Activated naive CD8-positive, alpha-beta T cell treated with anti-CD3 and anti-CD28 coated beads, Interleukin-2, amount 50 U/mL, for 16 hours (primary cell): Measurements from ENCODE around the gene CMKLR1.

Experiments
- DNase-seq: peaks from one replicate; pipeline ENCODE4 v3.0.0-alpha.2; 2020; ENCODE audit warnings: low read depth, low spot score

CMKLR1 gene, protein sequence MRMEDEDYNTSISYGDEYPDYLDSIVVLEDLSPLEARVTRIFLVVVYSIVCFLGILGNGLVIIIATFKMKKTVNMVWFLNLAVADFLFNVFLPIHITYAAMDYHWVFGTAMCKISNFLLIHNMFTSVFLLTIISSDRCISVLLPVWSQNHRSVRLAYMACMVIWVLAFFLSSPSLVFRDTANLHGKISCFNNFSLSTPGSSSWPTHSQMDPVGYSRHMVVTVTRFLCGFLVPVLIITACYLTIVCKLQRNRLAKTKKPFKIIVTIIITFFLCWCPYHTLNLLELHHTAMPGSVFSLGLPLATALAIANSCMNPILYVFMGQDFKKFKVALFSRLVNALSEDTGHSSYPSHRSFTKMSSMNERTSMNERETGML

DNA sequence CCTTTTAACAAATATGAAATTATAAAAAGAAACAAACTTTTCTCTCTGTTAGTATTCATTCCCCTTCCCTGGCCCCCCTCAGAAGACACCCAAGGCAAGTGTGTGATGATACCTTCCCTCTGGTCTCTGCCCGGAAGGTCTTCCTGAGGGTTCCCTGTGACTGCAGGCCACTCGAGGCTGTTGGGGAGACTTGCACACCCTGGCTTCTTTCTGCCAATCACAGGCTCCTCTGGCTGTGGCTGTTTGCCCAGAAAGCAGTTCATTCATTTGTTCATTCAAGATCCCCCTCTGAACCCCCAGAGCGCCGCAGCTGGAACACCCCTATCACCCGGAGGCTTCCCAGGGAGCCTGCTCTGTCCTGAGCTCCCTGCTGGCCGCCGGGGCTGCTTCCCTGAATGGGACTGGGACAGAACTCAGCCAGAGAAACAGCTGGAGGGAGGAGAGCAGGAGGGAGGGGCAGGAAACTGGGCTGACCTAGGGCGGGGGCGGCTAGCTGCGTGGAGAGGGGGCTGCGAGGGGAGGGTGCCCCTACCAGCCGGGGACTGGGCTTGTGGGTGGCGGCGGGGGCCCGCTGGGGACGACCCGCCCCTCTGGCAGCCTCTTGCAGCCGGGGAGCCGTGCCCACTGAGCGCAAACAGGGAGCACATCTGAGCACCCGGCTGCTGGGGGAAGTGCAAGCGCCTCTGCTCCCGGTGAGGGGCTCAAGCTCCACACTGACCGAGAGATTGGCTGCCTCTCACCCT is at the start of gene CMKLR1:
CMKLR1 (minus strand) TSS at position 397 of the 743 bp plus-strand sequence. CDS start 45,720 bp downstream, outside the sequence.
- no peak for DNase-seq

- no peak for DNase-seq
These were observed 48.7 kb upstream of the CMKLR1 start for GRCh38 chr12:108387771-108388170.

- no peak for DNase-seq
These were observed 47.7 kb upstream of the CMKLR1 start for GRCh38 chr12:108386709-108387360.

GRCh38 chr12:108382437-108382801 is 43.3 kb upstream of the CMKLR1 start:
- DNase-seq, result no peak

DNA sequence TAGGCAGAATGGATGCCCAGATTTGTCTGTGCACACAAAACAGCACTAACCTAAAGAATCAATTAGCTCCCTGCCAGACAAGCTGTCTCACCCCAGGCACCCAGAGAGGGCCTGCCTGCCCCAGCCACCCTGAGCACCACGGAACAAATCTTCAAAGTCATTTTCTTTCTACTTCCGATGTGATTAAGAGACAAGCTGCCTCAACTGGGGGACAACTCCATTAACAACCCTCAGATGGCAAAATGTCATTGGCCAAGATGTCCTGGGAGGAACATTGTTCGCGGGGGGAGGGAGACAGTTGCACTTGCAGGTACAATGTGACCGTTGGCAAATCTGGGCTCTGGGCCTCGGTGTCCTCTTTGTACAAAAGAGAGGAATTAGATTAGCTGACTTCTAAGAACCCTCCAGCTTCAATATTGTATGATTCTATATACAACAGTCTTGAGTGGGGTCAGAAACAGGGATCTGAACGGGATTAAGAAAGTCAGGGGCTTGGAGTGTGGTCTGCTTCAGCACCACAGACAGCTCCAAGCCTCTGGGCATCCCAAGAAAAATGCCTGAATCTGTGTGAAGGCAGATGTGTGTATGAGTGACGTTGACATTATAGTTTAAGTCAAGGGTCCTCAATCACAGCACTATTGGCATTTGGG is 42.8 kb upstream of the CMKLR1 start:
- DNase-seq, result no peak

DNA sequence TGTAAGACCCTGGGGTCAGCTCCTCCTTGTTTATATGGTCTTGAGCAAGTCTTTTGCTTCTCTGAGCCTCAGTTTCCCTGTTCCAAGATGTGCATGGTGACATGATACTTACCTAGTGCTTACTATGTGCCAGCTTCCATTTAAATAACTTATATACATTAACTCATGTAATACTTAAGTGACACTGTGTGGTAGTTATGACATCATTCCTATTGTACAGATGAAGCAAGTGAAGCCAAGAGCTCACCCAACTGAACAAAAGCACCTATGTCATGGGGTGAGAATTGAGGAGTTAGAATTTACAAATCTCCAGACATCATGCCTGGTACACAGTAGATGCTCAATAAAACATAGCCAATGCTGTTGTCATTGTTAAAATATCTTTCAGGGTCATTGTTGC is 41.3 kb upstream of the CMKLR1 start:
- no peak for DNase-seq

DNA sequence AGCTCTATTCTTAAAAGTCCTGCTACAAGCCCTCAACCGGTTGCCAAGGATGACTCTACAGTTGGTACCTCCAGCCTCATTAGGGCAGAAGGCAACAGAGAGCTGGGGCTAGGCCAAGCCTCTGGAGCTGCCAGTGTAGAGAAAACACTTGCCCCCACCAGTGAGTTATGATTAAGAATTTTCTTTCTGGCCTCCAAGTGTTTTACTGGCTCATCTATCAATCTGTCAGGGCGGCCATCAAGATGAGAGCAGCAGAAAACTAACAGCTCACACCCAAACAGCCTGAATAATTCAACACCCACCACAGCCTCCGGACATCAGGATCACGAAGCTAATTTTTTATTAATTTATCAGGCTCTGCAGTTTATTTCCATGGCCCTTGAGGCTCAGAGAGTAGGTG is 40.7 kb upstream of the CMKLR1 start:
- no peak for DNase-seq

GRCh38 chr12:108378926-108379325 is 39.8 kb upstream of the CMKLR1 start:
- no peak for DNase-seq

DNA sequence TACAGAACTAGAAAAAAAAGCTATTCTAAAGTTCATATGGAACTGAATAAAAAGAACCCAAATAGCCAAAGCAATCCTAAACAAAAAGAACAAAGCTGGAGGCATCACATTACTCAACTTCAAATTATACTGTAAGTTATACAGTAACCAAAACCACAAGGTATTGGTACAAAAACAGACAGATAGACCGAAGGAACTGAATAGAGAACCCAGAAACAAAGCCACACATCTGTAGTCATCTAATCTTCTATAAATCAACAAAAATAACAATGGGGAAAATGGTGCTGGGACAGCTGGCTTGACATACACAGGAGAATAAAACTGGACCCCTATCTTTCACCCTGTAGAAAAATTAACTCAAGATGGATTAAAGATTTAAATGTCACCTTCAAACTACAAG is 38.1 kb upstream of the CMKLR1 start:
- no peak for DNase-seq

DNA sequence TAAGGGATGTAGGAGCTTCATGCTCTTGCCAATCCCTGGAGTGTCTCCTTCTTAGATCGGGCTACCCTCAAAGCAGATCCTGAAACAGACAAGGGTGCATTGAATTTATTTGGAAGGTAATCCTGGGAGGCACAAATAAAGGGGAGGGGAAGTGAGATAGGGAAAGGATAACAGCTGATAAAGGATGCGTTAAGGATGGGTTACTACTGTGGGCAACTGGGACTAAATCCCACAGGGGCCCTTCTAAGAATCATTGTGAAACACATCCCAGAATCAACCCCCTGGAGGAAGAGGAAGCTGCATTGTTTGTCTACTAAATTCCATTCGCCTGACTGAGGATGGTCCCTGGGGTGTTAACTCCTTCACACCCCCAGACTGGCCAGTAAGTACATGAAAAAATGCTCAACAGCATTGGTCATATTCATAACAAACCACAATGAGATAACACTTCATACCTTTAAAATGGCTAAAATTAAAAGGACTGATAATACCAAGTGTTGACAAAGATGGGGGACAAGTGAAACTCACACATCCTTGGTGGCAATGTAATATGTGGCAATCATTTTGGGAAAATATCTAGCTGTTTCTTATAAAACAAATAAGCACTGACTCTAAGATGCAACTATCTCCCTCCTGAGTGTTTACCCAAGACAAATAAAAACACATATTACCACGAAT is 37.0 kb upstream of the CMKLR1 start:
- DNase-seq, result no peak

DNA sequence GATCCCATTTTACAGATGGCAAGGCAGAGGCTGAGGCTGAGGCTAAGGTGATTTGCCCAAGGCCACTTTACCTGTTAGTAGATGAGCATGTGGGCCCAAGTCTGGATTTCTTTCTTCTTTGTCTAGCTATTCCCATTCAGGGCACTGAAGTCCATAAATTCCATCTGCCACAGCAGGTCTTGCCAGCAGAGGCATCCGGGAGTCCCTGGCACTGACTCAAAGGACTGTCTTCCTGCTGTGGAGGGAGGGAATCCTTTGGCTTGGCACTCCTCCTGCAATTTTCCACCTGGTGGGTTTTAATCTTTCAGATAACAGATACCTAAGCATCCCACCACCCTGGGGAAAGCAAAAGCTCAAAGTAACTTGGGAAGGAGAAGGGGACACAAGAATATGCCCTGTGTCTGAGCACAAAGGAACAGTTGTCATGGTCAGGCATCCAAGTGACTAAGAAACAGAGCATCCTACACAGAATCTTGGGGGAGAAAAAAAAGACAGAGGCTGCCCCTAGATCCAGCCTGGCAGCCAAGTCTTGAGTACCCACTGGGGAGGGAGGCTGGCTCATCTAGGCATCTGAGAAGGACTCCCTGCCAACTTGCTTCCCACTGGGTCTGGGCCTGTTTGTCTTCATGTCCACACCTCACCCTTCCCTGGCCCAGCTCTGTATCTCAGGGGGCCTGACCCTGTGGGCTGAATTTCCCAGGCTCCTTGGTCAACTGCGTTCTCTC is 35.6 kb upstream of the CMKLR1 start:
- no peak for DNase-seq

- DNase-seq, result no peak
These were observed 34.0 kb upstream of the CMKLR1 start for GRCh38 chr12:108373111-108373510.

- no peak for DNase-seq
These were observed 32.8 kb upstream of the CMKLR1 start for GRCh38 chr12:108371801-108372344.

DNA sequence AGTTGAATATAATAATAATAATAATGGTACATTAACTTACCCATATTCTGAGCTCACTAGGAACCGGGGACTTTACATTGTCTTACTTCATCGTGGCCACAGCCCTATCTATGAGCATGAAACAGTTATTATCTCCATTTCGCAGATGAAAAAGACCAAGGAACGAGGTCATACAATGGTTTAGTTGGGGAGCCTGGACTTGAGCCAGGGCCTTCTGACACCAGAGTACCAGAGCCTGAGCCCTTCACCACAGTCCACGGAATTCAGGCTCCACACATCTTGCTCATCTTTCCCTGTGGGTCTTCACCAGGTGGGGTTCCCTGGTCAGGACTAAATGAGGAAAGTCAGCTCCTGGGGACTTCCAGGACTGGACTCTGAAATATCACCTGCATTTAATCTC is 31.3 kb upstream of the CMKLR1 start:
- no peak for DNase-seq

- no peak for DNase-seq
These were observed 30.8 kb upstream of the CMKLR1 start for GRCh38 chr12:108369736-108370396.

DNA sequence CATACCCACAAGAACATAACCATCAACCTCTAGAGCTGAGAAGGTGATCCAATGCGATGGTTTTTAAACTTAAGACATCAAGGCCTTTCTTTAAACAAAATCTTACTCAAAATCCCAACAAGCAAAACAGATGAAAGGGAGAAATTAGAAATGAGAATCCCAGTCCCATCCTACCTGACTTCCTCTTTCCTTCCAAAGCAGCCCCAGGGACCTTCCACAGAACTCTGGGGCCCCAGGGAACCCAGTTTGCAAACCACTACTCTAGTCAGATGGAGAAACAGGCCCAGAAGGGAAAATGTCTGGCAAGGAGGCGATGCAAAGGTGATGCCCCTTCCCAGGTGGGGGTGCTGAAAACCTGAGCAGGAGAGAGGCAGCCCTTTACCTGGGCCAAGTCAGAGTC is 29.0 kb upstream of the CMKLR1 start:
- no peak for DNase-seq

GRCh38 chr12:108367436-108367835 is 28.3 kb upstream of the CMKLR1 start:
- DNase-seq, result no peak

GRCh38 chr12:108365324-108365723 is 26.2 kb upstream of the CMKLR1 start:
- DNase-seq, result no peak

- DNase-seq, result no peak
These were observed 25.8 kb upstream of the CMKLR1 start for GRCh38 chr12:108364879-108365278.

DNA sequence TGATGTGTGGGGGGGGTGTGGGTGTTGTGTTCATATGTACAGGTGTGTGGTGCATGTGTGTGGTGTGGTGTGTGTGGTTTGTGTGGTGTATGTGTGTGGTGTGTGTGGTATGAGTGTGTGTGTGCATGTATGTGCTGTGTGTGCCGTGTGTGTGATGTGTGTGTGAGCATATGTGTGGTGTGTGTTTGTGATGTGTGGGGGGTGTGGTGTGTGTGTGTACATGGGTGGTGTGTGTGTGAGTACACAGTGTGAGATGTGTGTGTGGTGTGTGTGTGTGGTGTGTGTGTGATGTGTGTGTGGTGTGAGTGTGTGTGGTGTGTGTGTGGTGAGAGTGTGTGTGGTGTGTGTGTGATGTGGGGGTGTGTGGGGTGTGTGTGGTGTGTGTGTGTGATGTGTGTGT is 24.5 kb upstream of the CMKLR1 start:
- DNase-seq, result no peak
